HepG2 (cell line): ENCODE results near the gene PSMD6. TPM values are rescaled to one million over a fixed set of nuclear protein-coding genes. Genes with fewer than 3 reads are reported as not detected.

Experiments
- ADNP ChIP-seq: sonication (generic); formaldehyde crosslinking; IDR thresholded peaks from 2 replicates; pipeline ENCODE4 v1.4.0; 2020; ENCODE audit warnings: missing genetic modification reagents
- KLF9 ChIP-seq: IDR thresholded peaks from 2 replicates; pipeline ENCODE4 v1.6.1; 2016; ENCODE audit warnings: low read depth
- KMT2A ChIP-seq: sonication (generic); formaldehyde crosslinking; IDR thresholded peaks from 2 replicates; pipeline ENCODE4 v1.4.0; 2020; ENCODE audit warnings: missing genetic modification reagents
- SAFB2 ChIP-seq: sonication (generic); formaldehyde crosslinking; IDR thresholded peaks from 2 replicates; pipeline ENCODE4 v1.5.1; 2020; ENCODE audit warnings: missing genetic modification reagents, low read depth, mild to moderate bottlenecking, borderline replicate concordance
- SIN3A ChIP-seq: IDR thresholded peaks from 2 replicates; pipeline ENCODE4 v1.6.1; 2011; ENCODE audit warnings: low read depth, mild to moderate bottlenecking, control low read depth, low read length, borderline replicate concordance
- SP5 ChIP-seq: IDR thresholded peaks from 2 replicates; pipeline ENCODE4 v1.6.1; 2016; ENCODE audit warnings: low read depth, borderline replicate concordance
- ZFP36 ChIP-seq: fragments of 150-350 bp; IDR thresholded peaks from 2 replicates; pipeline ENCODE4 v1.6.1; 2018; ENCODE audit warnings: borderline replicate concordance, low read length, low read depth; ENCODE audit not compliant: partially characterized antibody
- ZNF569 ChIP-seq: sonication (generic); formaldehyde crosslinking; IDR thresholded peaks from 2 replicates; pipeline ENCODE4 v1.5.0; 2020; ENCODE audit warnings: mild to moderate bottlenecking, missing genetic modification reagents, moderate library complexity, borderline replicate concordance
- ZNF652 ChIP-seq: IDR thresholded peaks from 2 replicates; pipeline ENCODE4 v1.6.1; 2016; ENCODE audit warnings: low read depth, borderline replicate concordance
- polyA plus RNA-seq, 8 experiments: library from polyadenylated mRNA; depleted of rRNA in 3 of 8; stranded (reverse) in 7 of 8; unstranded in 1 of 8; fragments of >200 nt; fragmentation: Illumina TruSeq in 4 of 8; extraction: Trizol in 4 of 8; gene quantifications; 2 replicates each; pipeline versions ENCODE4 v1.2.1 to v1.2.3, GENCODE V29; 2011 to 2016; ENCODE audit warnings: low read depth in 4 of 8, missing spikeins in 1 of 8, mixed read lengths in 1 of 8; ENCODE audit not compliant: insufficient read depth in 1 of 8
- total RNA-seq, 5 experiments: library from RNA; depleted of rRNA; stranded (reverse); fragments of >200 nt; fragmentation: Illumina TruSeq; extraction: Trizol; gene quantifications; 2 replicates each; pipeline ENCODE4 v1.2.3, GENCODE V29; 2016; ENCODE audit warnings: low read depth in 1 of 5
- TF ChIP-seq, protein P1 (sequence below): sonication (generic); formaldehyde crosslinking; conservative IDR thresholded peaks from 2 replicates; pipeline ENCODE4 v1.4.0; 2020; ENCODE audit warnings: mild to moderate bottlenecking, missing genetic modification reagents, moderate library complexity
- TF ChIP-seq, protein P2 (sequence below): sonication (generic); formaldehyde crosslinking; IDR thresholded peaks from 2 replicates; pipeline ENCODE4 v1.5.1; 2020; ENCODE audit warnings: mild to moderate bottlenecking, missing genetic modification reagents, moderate library complexity
- TF ChIP-seq, protein P3 (sequence below): sonication (generic); formaldehyde crosslinking; IDR thresholded peaks from 2 replicates; pipeline ENCODE4 v1.5.0; 2020; ENCODE audit warnings: missing genetic modification reagents
- TF ChIP-seq, protein P4 (sequence below): IDR thresholded peaks from 2 replicates; pipeline ENCODE4 v1.6.1; 2018; ENCODE audit warnings: missing genetic modification reagents, mild to moderate bottlenecking, missing compliant biosample characterization
- TF ChIP-seq, protein P5 (sequence below): sonication (generic); formaldehyde crosslinking; IDR thresholded peaks from 2 replicates; pipeline ENCODE4 v1.4.0; 2020; ENCODE audit warnings: missing genetic modification reagents
- TF ChIP-seq, protein P6 (sequence below): sonication (generic); formaldehyde crosslinking; IDR thresholded peaks from 2 replicates; pipeline ENCODE4 v1.4.0; 2020; ENCODE audit warnings: mild to moderate bottlenecking, low read depth, missing genetic modification reagents

PSMD6 gene
- total and polyA plus RNA-seq, 2 of the 13 experiments (the other 11 are each of a cell fraction or from before 2014, with no cell fraction given) = 36.8 to 117 TPM

DNA sequence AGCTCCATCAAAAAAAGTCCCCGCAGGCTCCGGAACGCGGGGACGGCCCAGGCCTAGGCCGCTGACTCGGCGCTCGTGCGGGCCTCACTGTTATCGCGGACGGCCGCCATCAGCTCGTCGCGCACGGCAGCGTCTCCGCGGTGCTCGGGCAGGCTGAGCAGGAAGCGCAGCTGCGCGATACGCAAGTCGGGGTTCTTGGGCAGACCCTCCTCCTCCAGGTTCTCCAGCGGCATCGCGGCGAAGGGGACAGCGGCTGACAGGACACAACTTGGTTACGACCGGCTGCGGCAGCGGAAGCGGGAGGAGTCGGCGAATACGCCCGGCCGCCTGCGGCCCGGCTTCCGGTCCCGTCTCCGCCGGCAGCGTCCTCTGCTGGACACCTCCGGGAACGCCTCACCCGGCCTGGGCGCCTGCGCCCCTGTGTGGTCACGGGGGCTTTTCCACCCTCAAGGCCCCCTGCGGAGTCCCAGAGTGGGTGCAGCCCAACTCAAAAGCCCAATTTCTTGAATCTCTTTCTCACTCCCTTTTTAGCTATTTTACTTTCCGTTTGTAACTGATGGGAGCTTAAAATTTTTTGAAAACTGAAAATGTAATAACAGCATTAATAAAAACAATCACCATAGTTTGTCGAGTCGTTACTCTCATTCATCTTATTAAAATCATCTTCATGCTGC is at the start of gene PSMD6 (continued):
- TF ChIP-seq SP5 (CRISPR knock-in tag) = peak; percentile 81; the same call in 1 of the 2 replicates
- TF ChIP-seq ADNP (CRISPR knock-in tag) = no peak
- TF ChIP-seq, protein P1, sequence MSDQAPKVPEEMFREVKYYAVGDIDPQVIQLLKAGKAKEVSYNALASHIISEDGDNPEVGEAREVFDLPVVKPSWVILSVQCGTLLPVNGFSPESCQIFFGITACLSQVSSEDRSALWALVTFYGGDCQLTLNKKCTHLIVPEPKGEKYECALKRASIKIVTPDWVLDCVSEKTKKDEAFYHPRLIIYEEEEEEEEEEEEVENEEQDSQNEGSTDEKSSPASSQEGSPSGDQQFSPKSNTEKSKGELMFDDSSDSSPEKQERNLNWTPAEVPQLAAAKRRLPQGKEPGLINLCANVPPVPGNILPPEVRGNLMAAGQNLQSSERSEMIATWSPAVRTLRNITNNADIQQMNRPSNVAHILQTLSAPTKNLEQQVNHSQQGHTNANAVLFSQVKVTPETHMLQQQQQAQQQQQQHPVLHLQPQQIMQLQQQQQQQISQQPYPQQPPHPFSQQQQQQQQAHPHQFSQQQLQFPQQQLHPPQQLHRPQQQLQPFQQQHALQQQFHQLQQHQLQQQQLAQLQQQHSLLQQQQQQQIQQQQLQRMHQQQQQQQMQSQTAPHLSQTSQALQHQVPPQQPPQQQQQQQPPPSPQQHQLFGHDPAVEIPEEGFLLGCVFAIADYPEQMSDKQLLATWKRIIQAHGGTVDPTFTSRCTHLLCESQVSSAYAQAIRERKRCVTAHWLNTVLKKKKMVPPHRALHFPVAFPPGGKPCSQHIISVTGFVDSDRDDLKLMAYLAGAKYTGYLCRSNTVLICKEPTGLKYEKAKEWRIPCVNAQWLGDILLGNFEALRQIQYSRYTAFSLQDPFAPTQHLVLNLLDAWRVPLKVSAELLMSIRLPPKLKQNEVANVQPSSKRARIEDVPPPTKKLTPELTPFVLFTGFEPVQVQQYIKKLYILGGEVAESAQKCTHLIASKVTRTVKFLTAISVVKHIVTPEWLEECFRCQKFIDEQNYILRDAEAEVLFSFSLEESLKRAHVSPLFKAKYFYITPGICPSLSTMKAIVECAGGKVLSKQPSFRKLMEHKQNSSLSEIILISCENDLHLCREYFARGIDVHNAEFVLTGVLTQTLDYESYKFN = 0 out of 2 replicates have a peak, but pooled peaks have one; percentile 24
- no peak for TF ChIP-seq ZNF569 (CRISPR knock-in tag)
- peak; percentile 75; the same call in 1 of the 2 replicates for TF ChIP-seq SAFB2 (CRISPR knock-in tag)
- peak; percentile 97 for TF ChIP-seq KMT2A (CRISPR knock-in tag)
- TF ChIP-seq, protein P2, sequence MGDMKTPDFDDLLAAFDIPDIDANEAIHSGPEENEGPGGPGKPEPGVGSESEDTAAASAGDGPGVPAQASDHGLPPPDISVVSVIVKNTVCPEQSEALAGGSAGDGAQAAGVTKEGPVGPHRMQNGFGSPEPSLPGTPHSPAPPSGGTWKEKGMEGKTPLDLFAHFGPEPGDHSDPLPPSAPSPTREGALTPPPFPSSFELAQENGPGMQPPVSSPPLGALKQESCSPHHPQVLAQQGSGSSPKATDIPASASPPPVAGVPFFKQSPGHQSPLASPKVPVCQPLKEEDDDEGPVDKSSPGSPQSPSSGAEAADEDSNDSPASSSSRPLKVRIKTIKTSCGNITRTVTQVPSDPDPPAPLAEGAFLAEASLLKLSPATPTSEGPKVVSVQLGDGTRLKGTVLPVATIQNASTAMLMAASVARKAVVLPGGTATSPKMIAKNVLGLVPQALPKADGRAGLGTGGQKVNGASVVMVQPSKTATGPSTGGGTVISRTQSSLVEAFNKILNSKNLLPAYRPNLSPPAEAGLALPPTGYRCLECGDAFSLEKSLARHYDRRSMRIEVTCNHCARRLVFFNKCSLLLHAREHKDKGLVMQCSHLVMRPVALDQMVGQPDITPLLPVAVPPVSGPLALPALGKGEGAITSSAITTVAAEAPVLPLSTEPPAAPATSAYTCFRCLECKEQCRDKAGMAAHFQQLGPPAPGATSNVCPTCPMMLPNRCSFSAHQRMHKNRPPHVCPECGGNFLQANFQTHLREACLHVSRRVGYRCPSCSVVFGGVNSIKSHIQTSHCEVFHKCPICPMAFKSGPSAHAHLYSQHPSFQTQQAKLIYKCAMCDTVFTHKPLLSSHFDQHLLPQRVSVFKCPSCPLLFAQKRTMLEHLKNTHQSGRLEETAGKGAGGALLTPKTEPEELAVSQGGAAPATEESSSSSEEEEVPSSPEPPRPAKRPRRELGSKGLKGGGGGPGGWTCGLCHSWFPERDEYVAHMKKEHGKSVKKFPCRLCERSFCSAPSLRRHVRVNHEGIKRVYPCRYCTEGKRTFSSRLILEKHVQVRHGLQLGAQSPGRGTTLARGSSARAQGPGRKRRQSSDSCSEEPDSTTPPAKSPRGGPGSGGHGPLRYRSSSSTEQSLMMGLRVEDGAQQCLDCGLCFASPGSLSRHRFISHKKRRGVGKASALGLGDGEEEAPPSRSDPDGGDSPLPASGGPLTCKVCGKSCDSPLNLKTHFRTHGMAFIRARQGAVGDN = peak; percentile 85
- TF ChIP-seq, protein P3, sequence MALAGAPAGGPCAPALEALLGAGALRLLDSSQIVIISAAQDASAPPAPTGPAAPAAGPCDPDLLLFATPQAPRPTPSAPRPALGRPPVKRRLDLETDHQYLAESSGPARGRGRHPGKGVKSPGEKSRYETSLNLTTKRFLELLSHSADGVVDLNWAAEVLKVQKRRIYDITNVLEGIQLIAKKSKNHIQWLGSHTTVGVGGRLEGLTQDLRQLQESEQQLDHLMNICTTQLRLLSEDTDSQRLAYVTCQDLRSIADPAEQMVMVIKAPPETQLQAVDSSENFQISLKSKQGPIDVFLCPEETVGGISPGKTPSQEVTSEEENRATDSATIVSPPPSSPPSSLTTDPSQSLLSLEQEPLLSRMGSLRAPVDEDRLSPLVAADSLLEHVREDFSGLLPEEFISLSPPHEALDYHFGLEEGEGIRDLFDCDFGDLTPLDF (CRISPR knock-in tag) = peak; percentile 64; the same call in 1 of the 2 replicates
- TF ChIP-seq ZFP36 = no peak
- TF ChIP-seq, protein P4, sequence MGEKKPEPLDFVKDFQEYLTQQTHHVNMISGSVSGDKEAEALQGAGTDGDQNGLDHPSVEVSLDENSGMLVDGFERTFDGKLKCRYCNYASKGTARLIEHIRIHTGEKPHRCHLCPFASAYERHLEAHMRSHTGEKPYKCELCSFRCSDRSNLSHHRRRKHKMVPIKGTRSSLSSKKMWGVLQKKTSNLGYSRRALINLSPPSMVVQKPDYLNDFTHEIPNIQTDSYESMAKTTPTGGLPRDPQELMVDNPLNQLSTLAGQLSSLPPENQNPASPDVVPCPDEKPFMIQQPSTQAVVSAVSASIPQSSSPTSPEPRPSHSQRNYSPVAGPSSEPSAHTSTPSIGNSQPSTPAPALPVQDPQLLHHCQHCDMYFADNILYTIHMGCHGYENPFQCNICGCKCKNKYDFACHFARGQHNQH (CRISPR knock-in tag) = peak; percentile 96
- peak; percentile 78; the same call in 1 of the 2 replicates for TF ChIP-seq SIN3A
- TF ChIP-seq, protein P5, sequence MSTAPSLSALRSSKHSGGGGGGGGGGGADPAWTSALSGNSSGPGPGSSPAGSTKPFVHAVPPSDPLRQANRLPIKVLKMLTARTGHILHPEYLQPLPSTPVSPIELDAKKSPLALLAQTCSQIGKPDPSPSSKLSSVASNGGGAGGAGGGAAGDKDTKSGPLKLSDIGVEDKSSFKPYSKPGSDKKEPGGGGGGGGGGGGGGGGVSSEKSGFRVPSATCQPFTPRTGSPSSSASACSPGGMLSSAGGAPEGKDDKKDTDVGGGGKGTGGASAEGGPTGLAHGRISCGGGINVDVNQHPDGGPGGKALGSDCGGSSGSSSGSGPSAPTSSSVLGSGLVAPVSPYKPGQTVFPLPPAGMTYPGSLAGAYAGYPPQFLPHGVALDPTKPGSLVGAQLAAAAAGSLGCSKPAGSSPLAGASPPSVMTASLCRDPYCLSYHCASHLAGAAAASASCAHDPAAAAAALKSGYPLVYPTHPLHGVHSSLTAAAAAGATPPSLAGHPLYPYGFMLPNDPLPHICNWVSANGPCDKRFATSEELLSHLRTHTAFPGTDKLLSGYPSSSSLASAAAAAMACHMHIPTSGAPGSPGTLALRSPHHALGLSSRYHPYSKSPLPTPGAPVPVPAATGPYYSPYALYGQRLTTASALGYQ = peak; percentile 85
- TF ChIP-seq, protein P6, sequence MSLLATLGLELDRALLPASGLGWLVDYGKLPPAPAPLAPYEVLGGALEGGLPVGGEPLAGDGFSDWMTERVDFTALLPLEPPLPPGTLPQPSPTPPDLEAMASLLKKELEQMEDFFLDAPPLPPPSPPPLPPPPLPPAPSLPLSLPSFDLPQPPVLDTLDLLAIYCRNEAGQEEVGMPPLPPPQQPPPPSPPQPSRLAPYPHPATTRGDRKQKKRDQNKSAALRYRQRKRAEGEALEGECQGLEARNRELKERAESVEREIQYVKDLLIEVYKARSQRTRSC = no peak
- TF ChIP-seq ZNF652 (CRISPR knock-in tag) = 0 out of 2 replicates have a peak, but pooled peaks have one; percentile 6
- TF ChIP-seq KLF9 (CRISPR knock-in tag) = peak; percentile 29; the same call in 1 of the 2 replicates
